Measurements from ENCODE around the gene PGA4. TPM values are rescaled to one million over a fixed set of nuclear protein-coding genes. Genes with fewer than 3 reads are reported as not detected.
"Not testable (repeated sequence)": the region's sequence is repeated elsewhere in the genome, so short reads cannot be mapped to it uniquely, and the experiment has no call there.

Gene PGA4
- total and polyA plus RNA-seq, 9 of the 15 experiments (the other 6 are each of a cell fraction or from before 2014, with no cell fraction given): not detected

GRCh38 chr11:61207636-61208310 lies 14.4 kb upstream of the PGA4 start:
- H3K27me3 ChIP-seq (ENCODE audit: control insufficient read depth in 2 of 2, insufficient read depth in 2 of 2, low read length in 2 of 2); H3K9ac ChIP-seq (ENCODE audit: insufficient read depth in 1 of 2, low read depth in 2 of 2, low read length in 2 of 2); H3K4me1 ChIP-seq (replicated peaks in 1 of 2; ENCODE audit: control insufficient read depth in 2 of 2, insufficient read depth in 2 of 2, low read length in 2 of 2); intact Hi-C loops (cut with micrococcal nuclease); BruUV-seq (replicated peaks); ATAC-seq; FAIRE-seq; DNase-seq (ENCODE audit: extremely low read depth in 1 of 4, low spot score in 3 of 4); H3K27ac ChIP-seq (ENCODE audit: extremely low read depth, low read depth, low read length); H3K4me3 ChIP-seq; H3K4me2 ChIP-seq (ENCODE audit: insufficient read depth, low read length); H3K36me3 ChIP-seq (ENCODE audit: control insufficient read depth, insufficient read depth, low read length); H3K9me3 ChIP-seq (replicated peaks; ENCODE audit: control insufficient read depth, insufficient read depth, low read depth, low read length); H3K79me2 ChIP-seq (ENCODE audit: control insufficient read depth, insufficient read depth, low read length); H3K9me1 ChIP-seq (ENCODE audit: control insufficient read depth, insufficient read depth, low read length); H2AFZ ChIP-seq (ENCODE audit: low read depth, low read length); POLR2A ChIA-PET; H4K20me1 ChIP-seq (replicated peaks; ENCODE audit: control insufficient read depth, insufficient read depth, low read length); in situ Hi-C loops (cut with MboI); CTCF ChIA-PET (ENCODE audit: low intra/inter-chr PET ratio): not testable (repeated sequence)
- WGBS (ENCODE audit: insufficient coverage, low coverage, missing lambda C conversion rate): no CpG with 5 or more reads among the region's 9 CpGs

GRCh38 chr11:61210629-61211028 lies 11.5 kb upstream of the PGA4 start:
- BruUV-seq (replicated peaks); intact Hi-C loops (cut with micrococcal nuclease); POLR2A ChIA-PET: not testable (repeated sequence)

GRCh38 chr11:61211327-61211952 lies 10.7 kb upstream of the PGA4 start:
- CTCF ChIA-PET (ENCODE audit: low intra/inter-chr PET ratio); POLR2A ChIA-PET; H3K27ac ChIP-seq (ENCODE audit: extremely low read depth, low read depth, low read length); intact Hi-C loops (cut with micrococcal nuclease); H3K4me2 ChIP-seq (ENCODE audit: insufficient read depth, low read length); H3K9me3 ChIP-seq (replicated peaks; ENCODE audit: control insufficient read depth, insufficient read depth, low read depth, low read length); in situ Hi-C loops (cut with MboI); BruUV-seq (replicated peaks); H3K79me2 ChIP-seq (ENCODE audit: control insufficient read depth, insufficient read depth, low read length); H3K9ac ChIP-seq (ENCODE audit: insufficient read depth in 1 of 2, low read depth in 2 of 2, low read length in 2 of 2); H3K27me3 ChIP-seq (ENCODE audit: control insufficient read depth in 2 of 2, insufficient read depth in 2 of 2, low read length in 2 of 2); H3K9me1 ChIP-seq (ENCODE audit: control insufficient read depth, insufficient read depth, low read length); ATAC-seq; H3K36me3 ChIP-seq (ENCODE audit: control insufficient read depth, insufficient read depth, low read length); H3K4me3 ChIP-seq; DNase-seq (ENCODE audit: extremely low read depth in 1 of 4, low spot score in 3 of 4); H4K20me1 ChIP-seq (replicated peaks; ENCODE audit: control insufficient read depth, insufficient read depth, low read length); H2AFZ ChIP-seq (ENCODE audit: low read depth, low read length); H3K4me1 ChIP-seq (replicated peaks in 1 of 2; ENCODE audit: control insufficient read depth in 2 of 2, insufficient read depth in 2 of 2, low read length in 2 of 2); FAIRE-seq: not testable (repeated sequence)
- 0% methylated on average over 4 of the region's 10 CpGs for WGBS (ENCODE audit: insufficient coverage, low coverage, missing lambda C conversion rate)

More at GRCh38 chr11:61210629-61211028, 11.5 kb upstream of the PGA4 start:
- H3K27ac ChIP-seq (ENCODE audit: extremely low read depth, low read depth, low read length); H3K4me2 ChIP-seq (ENCODE audit: insufficient read depth, low read length); H3K4me1 ChIP-seq (replicated peaks in 1 of 2; ENCODE audit: control insufficient read depth in 2 of 2, insufficient read depth in 2 of 2, low read length in 2 of 2); H4K20me1 ChIP-seq (replicated peaks; ENCODE audit: control insufficient read depth, insufficient read depth, low read length); H3K4me3 ChIP-seq; H3K79me2 ChIP-seq (ENCODE audit: control insufficient read depth, insufficient read depth, low read length); H3K9me3 ChIP-seq (replicated peaks; ENCODE audit: control insufficient read depth, insufficient read depth, low read depth, low read length); H3K36me3 ChIP-seq (ENCODE audit: control insufficient read depth, insufficient read depth, low read length); ATAC-seq; H2AFZ ChIP-seq (ENCODE audit: low read depth, low read length); H3K9ac ChIP-seq (ENCODE audit: insufficient read depth in 1 of 2, low read depth in 2 of 2, low read length in 2 of 2); CTCF ChIA-PET (ENCODE audit: low intra/inter-chr PET ratio); H3K27me3 ChIP-seq (ENCODE audit: control insufficient read depth in 2 of 2, insufficient read depth in 2 of 2, low read length in 2 of 2); FAIRE-seq; in situ Hi-C loops (cut with MboI); H3K9me1 ChIP-seq (ENCODE audit: control insufficient read depth, insufficient read depth, low read length); DNase-seq (ENCODE audit: extremely low read depth in 1 of 4, low spot score in 3 of 4): not testable (repeated sequence)
- WGBS (ENCODE audit: insufficient coverage, low coverage, missing lambda C conversion rate): no CpG with 5 or more reads among the region's 6 CpGs

- intact Hi-C loops (cut with micrococcal nuclease); H3K4me1 ChIP-seq (replicated peaks in 1 of 2; ENCODE audit: control insufficient read depth in 2 of 2, insufficient read depth in 2 of 2, low read length in 2 of 2); H3K9me1 ChIP-seq (ENCODE audit: control insufficient read depth, insufficient read depth, low read length); H2AFZ ChIP-seq (ENCODE audit: low read depth, low read length); H3K27ac ChIP-seq (ENCODE audit: extremely low read depth, low read depth, low read length); H4K20me1 ChIP-seq (replicated peaks; ENCODE audit: control insufficient read depth, insufficient read depth, low read length); DNase-seq (ENCODE audit: extremely low read depth in 1 of 4, low spot score in 3 of 4); BruUV-seq (replicated peaks); H3K4me2 ChIP-seq (ENCODE audit: insufficient read depth, low read length); H3K9ac ChIP-seq (ENCODE audit: insufficient read depth in 1 of 2, low read depth in 2 of 2, low read length in 2 of 2); POLR2A ChIA-PET; CTCF ChIA-PET (ENCODE audit: low intra/inter-chr PET ratio); H3K4me3 ChIP-seq; H3K79me2 ChIP-seq (ENCODE audit: control insufficient read depth, insufficient read depth, low read length); H3K27me3 ChIP-seq (ENCODE audit: control insufficient read depth in 2 of 2, insufficient read depth in 2 of 2, low read length in 2 of 2); FAIRE-seq; H3K36me3 ChIP-seq (ENCODE audit: control insufficient read depth, insufficient read depth, low read length); H3K9me3 ChIP-seq (replicated peaks; ENCODE audit: control insufficient read depth, insufficient read depth, low read depth, low read length); ATAC-seq; in situ Hi-C loops (cut with MboI): not testable (repeated sequence)
- no CpG with 5 or more reads among the region's 15 CpGs for WGBS (ENCODE audit: insufficient coverage, low coverage, missing lambda C conversion rate)
Measured at GRCh38 chr11:61212202-61212601, 9.9 kb upstream of the PGA4 start.

Measured in K562 (cell line).